Measurements from ENCODE around the gene S100A4.
A peak's percentile ranks its signal among the peaks of the same experiment; 100 is the strongest.

Gene S100A4

DNA sequence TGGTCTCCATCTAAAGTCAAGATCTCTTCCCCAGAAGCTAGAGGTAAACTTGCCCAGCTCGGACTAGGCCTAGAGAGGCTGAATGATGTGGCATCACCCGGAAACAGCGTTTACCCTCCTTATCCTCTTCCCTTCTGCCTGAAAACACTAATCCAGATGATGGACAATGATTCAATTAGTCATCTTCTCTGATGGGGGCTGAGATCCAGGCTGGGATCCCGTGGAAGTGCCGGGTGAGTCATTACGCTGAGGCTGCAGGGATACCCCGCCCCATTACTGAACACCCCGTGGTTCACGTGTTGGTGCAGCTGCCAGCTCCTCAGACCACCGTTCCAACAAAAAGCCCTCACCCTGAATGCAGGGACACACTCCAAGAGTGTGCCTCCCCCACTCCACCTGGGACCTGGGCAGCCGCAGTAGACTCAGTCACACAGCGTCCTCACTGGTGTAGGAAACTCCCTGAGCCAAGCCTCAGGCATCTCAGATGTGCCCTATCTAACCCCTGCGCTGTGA is 11.9 kb downstream of the S100A4 start:
- DNase-seq (ENCODE audit: extremely low spot score): no peak
- TF ChIP-seq FOXK2 (IDR thresholded peaks at IDR 0.05) (no peak), TARDBP (IDR thresholded peaks at IDR 0.05) (no peak), FOXM1 (IDR thresholded peaks at IDR 0.05; ENCODE audit: borderline replicate concordance) (no peak), CTBP1 (IDR thresholded peaks at IDR 0.05; ENCODE audit: borderline replicate concordance) (no peak), ARNT (IDR thresholded peaks at IDR 0.05) (no peak), L3MBTL2 (conservative IDR thresholded peaks at IDR 0.05) (no peak), LEF1 (IDR thresholded peaks at IDR 0.05; ENCODE audit: borderline replicate concordance) (no peak)
- POLR2A ChIA-PET: interaction anchor here (1.7 to 3.7 kb wide), 5 partner anchors 10 to 100 kb away, joined by 6 to 23 read pairs (median 8); partner anchors contain the start of genes CHTOP and S100A13
- CTCF ChIA-PET: interaction anchor here (0.5 to 4.5 kb wide), 13 partner anchors 10 to 94 kb away, joined by 3 to 60 read pairs (median 6); partner anchors contain the start of genes S100A1 and S100A13

DNA sequence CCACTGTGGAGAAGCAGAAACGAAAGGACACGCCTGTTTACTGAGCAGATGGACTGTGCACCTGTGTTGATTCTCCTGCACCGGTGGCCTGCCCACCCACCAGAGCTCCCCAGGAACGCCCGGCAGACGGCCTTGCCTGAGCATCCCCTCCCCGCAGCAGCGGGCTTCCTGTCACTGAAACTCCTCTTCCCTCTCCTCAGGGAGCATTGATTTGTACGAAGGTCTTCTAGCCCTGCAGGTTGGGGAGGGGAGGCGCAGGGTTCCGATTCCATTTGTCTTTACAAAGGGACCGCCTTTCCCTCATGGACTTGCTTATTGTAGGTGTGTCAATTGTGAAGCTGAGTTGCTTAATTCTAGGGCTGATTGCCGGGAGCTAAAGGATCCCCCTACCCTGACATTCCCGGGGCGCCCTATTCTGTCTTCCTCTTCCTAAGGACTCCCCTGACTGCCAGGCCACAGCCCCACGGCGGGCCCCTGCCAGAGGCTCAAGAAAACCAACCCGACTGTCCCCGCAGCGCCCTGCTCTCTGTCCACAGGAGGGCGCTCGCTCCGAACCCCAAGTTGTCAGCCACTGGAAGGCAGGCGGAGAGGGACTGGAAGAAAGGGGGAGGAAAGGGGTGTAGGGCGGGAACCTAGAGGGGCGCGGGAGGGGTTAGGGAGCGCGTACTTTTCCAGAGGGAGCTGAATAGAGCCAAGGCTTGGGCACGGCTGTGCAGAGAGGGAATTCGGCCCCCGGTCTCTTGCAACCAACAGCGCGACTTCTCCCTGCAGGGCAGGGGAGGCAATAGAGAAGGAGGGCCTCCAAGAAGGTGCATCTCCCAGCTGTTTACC is 12.6 kb downstream of the S100A4 start:
- DNase-seq (ENCODE audit: extremely low spot score): peak; percentile 72
- POLR2A ChIA-PET: interaction anchor here (1.2 to 3.7 kb wide), 8 partner anchors 11 to 101 kb away, joined by 3 to 23 read pairs (median 8); partner anchors contain the start of genes CHTOP and S100A13
- TF ChIP-seq TARDBP (IDR thresholded peaks at IDR 0.05) (no peak), CTBP1 (IDR thresholded peaks at IDR 0.05; ENCODE audit: borderline replicate concordance) (no peak), BHLHE40 (IDR thresholded peaks at IDR 0.05; ENCODE audit: borderline replicate concordance) (no peak), HDGF (IDR thresholded peaks at IDR 0.05; ENCODE audit: borderline replicate concordance) (no peak), SP1 (IDR thresholded peaks at IDR 0.05) (no peak), FOXM1 (IDR thresholded peaks at IDR 0.05; ENCODE audit: borderline replicate concordance) (no peak), ZNF384 (IDR thresholded peaks at IDR 0.05) (no peak), FOXA1 (IDR thresholded peaks at IDR 0.05) (no peak), NFRKB (IDR thresholded peaks at IDR 0.05) (no peak), ELF4 (IDR thresholded peaks at IDR 0.05) (no peak), FOXK2 (IDR thresholded peaks at IDR 0.05) (no peak), SUZ12 (IDR thresholded peaks at IDR 0.05) (no peak), L3MBTL2 (conservative IDR thresholded peaks at IDR 0.05) (no peak), LEF1 (IDR thresholded peaks at IDR 0.05; ENCODE audit: borderline replicate concordance) (no peak), ARNT (IDR thresholded peaks at IDR 0.05) (no peak)
- TF ChIP-seq, protein P1, sequence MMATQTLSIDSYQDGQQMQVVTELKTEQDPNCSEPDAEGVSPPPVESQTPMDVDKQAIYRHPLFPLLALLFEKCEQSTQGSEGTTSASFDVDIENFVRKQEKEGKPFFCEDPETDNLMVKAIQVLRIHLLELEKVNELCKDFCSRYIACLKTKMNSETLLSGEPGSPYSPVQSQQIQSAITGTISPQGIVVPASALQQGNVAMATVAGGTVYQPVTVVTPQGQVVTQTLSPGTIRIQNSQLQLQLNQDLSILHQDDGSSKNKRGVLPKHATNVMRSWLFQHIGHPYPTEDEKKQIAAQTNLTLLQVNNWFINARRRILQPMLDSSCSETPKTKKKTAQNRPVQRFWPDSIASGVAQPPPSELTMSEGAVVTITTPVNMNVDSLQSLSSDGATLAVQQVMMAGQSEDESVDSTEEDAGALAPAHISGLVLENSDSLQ (IDR thresholded peaks at IDR 0.05): no peak
- CTCF ChIA-PET: interaction anchor here (0.5 to 4.5 kb wide), 21 partner anchors 11 to 523 kb away, joined by 3 to 60 read pairs (median 5); partner anchors contain the start of genes S100A1, S100A13 and S100A2

DNA sequence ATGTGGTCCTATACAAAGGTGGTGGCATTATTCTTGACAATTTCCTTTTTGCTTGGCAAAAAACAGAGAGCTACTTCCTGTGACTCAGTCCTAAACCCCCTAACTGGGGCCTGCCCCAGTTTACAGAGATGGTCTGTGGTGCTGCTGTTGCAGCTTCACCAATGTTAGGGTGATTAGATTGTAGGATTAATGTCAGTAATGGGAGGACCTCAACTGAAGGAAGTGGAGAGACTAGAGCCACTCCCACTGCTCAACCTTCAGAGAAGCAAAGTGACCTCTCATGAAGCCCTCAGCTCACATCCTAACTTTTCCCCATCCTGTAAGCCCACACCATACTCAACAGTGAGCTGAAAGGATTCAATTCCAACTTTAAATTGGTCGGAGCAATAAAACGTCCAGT is 13.4 kb downstream of the S100A4 start:
- DNase-seq (ENCODE audit: extremely low spot score): no peak
- CTCF ChIA-PET: interaction anchor here (0.9 to 4.5 kb wide), 11 partner anchors 11 to 95 kb away, joined by 3 to 60 read pairs (median 6); partner anchors contain the start of genes S100A1, S100A13 and S100A2
- TF ChIP-seq L3MBTL2 (conservative IDR thresholded peaks at IDR 0.05) (no peak), SUZ12 (IDR thresholded peaks at IDR 0.05) (no peak), NFRKB (IDR thresholded peaks at IDR 0.05) (no peak), FOXM1 (IDR thresholded peaks at IDR 0.05; ENCODE audit: borderline replicate concordance) (no peak), BHLHE40 (IDR thresholded peaks at IDR 0.05; ENCODE audit: borderline replicate concordance) (no peak), ZNF384 (IDR thresholded peaks at IDR 0.05) (no peak), ELF4 (IDR thresholded peaks at IDR 0.05) (no peak), FOXK2 (IDR thresholded peaks at IDR 0.05) (no peak), ARNT (IDR thresholded peaks at IDR 0.05) (no peak), CTBP1 (IDR thresholded peaks at IDR 0.05; ENCODE audit: borderline replicate concordance) (no peak), LEF1 (IDR thresholded peaks at IDR 0.05; ENCODE audit: borderline replicate concordance) (no peak)
- TF ChIP-seq, protein P1 (IDR thresholded peaks at IDR 0.05): no peak
- POLR2A ChIA-PET: interaction anchor here (0.6 to 3.7 kb wide), 7 partner anchors 12 to 445 kb away, joined by 3 to 23 read pairs (median 8); partner anchors contain the start of genes CHTOP, JTB and S100A13

DNA sequence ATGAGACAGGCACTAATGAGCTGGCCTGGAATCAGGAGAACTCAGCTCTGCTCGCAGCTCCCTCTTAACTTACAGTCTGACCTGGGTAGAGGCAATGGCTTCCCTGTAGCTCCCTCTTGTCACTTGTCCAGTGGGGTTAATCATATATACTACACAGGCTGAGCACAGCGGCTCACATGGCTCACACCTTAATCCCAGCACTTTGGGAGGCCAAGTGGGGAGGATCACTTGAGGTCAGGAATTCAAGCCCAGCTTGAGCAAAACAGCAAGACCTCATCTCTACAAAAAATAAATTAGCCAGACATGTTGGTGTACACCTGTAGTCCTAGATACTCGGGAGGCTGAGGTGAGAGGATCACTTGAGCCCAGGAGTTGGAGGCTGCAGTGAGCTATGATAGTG is 14.0 kb downstream of the S100A4 start:
- no peak for DNase-seq (ENCODE audit: extremely low spot score)
- TF ChIP-seq NFRKB (IDR thresholded peaks at IDR 0.05): no peak
- TF ChIP-seq SUZ12 (IDR thresholded peaks at IDR 0.05): no peak
- TF ChIP-seq SP1 (IDR thresholded peaks at IDR 0.05): no peak
- no peak for TF ChIP-seq L3MBTL2 (conservative IDR thresholded peaks at IDR 0.05)
- TF ChIP-seq FOXA1 (IDR thresholded peaks at IDR 0.05): no peak
- TF ChIP-seq ARNT (IDR thresholded peaks at IDR 0.05): no peak
- TF ChIP-seq ZNF384 (IDR thresholded peaks at IDR 0.05): no peak
- no peak for TF ChIP-seq CTBP1 (IDR thresholded peaks at IDR 0.05; ENCODE audit: borderline replicate concordance)
- TF ChIP-seq, protein P1 (IDR thresholded peaks at IDR 0.05): no peak
- no peak for TF ChIP-seq HDGF (IDR thresholded peaks at IDR 0.05; ENCODE audit: borderline replicate concordance)
- TF ChIP-seq ELF4 (IDR thresholded peaks at IDR 0.05): no peak
- TF ChIP-seq FOXM1 (IDR thresholded peaks at IDR 0.05; ENCODE audit: borderline replicate concordance): no peak
- ChIA-PET POLR2A (interaction anchor here (0.6 to 3.7 kb wide), 6 partner anchors 35 to 446 kb away, joined by 3 to 23 read pairs (median 8); partner anchors contain the start of genes CHTOP, JTB and S100A13), CTCF (interaction anchor here (0.9 to 4.5 kb wide), 5 partner anchors 10 to 46 kb away, joined by 4 to 60 read pairs (median 12); partner anchors contain the start of gene S100A2)

DNA sequence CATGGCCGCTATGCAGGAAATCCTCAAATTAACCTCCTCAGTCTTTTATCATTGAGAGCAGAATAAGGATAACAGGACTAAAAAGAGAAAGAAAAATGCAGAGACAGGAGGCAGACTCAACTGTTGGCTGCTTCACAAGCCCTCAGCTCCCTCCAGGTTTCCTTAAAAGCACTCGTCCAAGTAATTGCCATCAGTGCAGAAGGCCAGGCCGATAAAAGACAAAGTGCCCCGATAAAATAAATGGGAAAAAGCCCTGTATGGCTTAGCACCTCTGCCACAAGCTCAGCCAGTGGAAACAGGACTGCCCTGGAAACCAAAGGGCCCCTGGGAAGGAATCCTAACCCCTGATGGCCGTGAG is 17.9 kb downstream of the S100A4 start:
- CTCF ChIA-PET: no interaction called here
- POLR2A ChIA-PET: interaction anchor here (0.7 to 1.9 kb wide), 2 partner anchors 100 to 106 kb away, joined by 3 to 6 read pairs; partner anchors contain the start of genes CHTOP and S100A13
- TF ChIP-seq SP1 (IDR thresholded peaks at IDR 0.05): no peak
- TF ChIP-seq FOXA1 (IDR thresholded peaks at IDR 0.05): no peak
- TF ChIP-seq, protein P1 (IDR thresholded peaks at IDR 0.05): no peak
- no peak for TF ChIP-seq ARNT (IDR thresholded peaks at IDR 0.05)
- no peak for TF ChIP-seq FOXK2 (IDR thresholded peaks at IDR 0.05)
- no peak for TF ChIP-seq FOXM1 (IDR thresholded peaks at IDR 0.05; ENCODE audit: borderline replicate concordance)
- TF ChIP-seq L3MBTL2 (conservative IDR thresholded peaks at IDR 0.05): no peak
- DNase-seq (ENCODE audit: extremely low spot score): no peak

Measured in HEK293T (cell line).